ENCODE data around the gene LINC00632.
"Not testable (repeated sequence)": the region's sequence is repeated elsewhere in the genome, so short reads cannot be mapped to it uniquely, and the experiment has no call there.

The LINC00632 gene

GRCh38 chrX:140709421-140709846, at the start of gene LINC00632:
TSS of gene LINC00632 (plus strand) at chrX:140709759.
- DNase-seq: no peak

GRCh38 chrX:140661643-140662042, 47.9 kb upstream of the LINC00632 start:
- no peak for DNase-seq

GRCh38 chrX:140664939-140665338, 44.6 kb upstream of the LINC00632 start:
- no peak for DNase-seq

- DNase-seq: no peak
These were observed 36.5 kb upstream of the LINC00632 start for GRCh38 chrX:140672840-140673731.

GRCh38 chrX:140687706-140688105, 21.9 kb upstream of the LINC00632 start:
- no peak for DNase-seq

GRCh38 chrX:140691596-140691995, 18.0 kb upstream of the LINC00632 start:
- not testable (repeated sequence) for DNase-seq

GRCh38 chrX:140697618-140698017, 11.9 kb upstream of the LINC00632 start:
- no peak for DNase-seq

GRCh38 chrX:140701480-140701879, 8.1 kb upstream of the LINC00632 start:
- DNase-seq: peak; percentile 12

GRCh38 chrX:140710710-140711109, 1.2 kb downstream of the LINC00632 start:
- DNase-seq: no peak

GRCh38 chrX:140711894-140712293, 2.3 kb downstream of the LINC00632 start:
- DNase-seq: no peak

GRCh38 chrX:140712413-140713173, 3.0 kb downstream of the LINC00632 start:
- no peak for DNase-seq

- no peak for DNase-seq
These were observed 3.6 kb downstream of the LINC00632 start for GRCh38 chrX:140713174-140713539.

- no peak for DNase-seq
These were observed 6.2 kb downstream of the LINC00632 start for GRCh38 chrX:140715787-140716186.

- no peak for DNase-seq
These were observed 13.7 kb downstream of the LINC00632 start for GRCh38 chrX:140723121-140723715.

- no peak for DNase-seq
These were observed 14.8 kb downstream of the LINC00632 start for GRCh38 chrX:140724309-140724708.

- DNase-seq: no peak
These were observed 15.2 kb downstream of the LINC00632 start for GRCh38 chrX:140724736-140725135.

GRCh38 chrX:140725500-140725899, 15.9 kb downstream of the LINC00632 start:
- DNase-seq: no peak

- peak; percentile 39 for DNase-seq
These were observed 24.3 kb downstream of the LINC00632 start for GRCh38 chrX:140733766-140734342.

- no peak for DNase-seq
These were observed 34.5 kb downstream of the LINC00632 start for GRCh38 chrX:140744085-140744484.

GRCh38 chrX:140756941-140757340, 47.4 kb downstream of the LINC00632 start:
- DNase-seq: no peak

GRCh38 chrX:140762061-140762460, 52.5 kb downstream of the LINC00632 start:
- peak; percentile 34 for DNase-seq

GRCh38 chrX:140764401-140764919, 54.9 kb downstream of the LINC00632 start:
- no peak for DNase-seq
